M059J (cell line): ENCODE results near the gene TNFRSF19. TPM values are rescaled to one million over a fixed set of nuclear protein-coding genes. Genes with fewer than 3 reads are reported as not detected.
"Not testable (repeated sequence)": the region's sequence is repeated elsewhere in the genome, so short reads cannot be mapped to it uniquely, and the experiment has no call there.

Source experiments
- DNase-seq: peaks from one replicate; pipeline ENCODE4 v3.0.0-alpha.2; 2012; ENCODE audit warnings: low read depth
- total RNA-seq: library from RNA; depleted of rRNA; stranded (reverse); fragments of >200 nt; shearing (Covaris generic); gene quantifications from 2 replicates; pipeline ENCODE4 v1.2.3, GENCODE V29; 2014

Gene TNFRSF19
- total RNA-seq, 1 experiment from 2014 or later: 54.8 TPM

GRCh38 chr13:23570921-23571315 lies 706 bp downstream of the TNFRSF19 start:
- peak; percentile 63 for DNase-seq

GRCh38 chr13:23571431-23571830 lies 1.2 kb downstream of the TNFRSF19 start:
- DNase-seq: no peak

- peak; percentile 28 for DNase-seq
These were observed 2.6 kb downstream of the TNFRSF19 start for GRCh38 chr13:23572836-23573235.

GRCh38 chr13:23574421-23575145 lies 4.4 kb downstream of the TNFRSF19 start:
- DNase-seq: no peak

- DNase-seq: no peak
These were observed 5.4 kb downstream of the TNFRSF19 start for GRCh38 chr13:23575632-23576031.

- DNase-seq: peak; percentile 73
These were observed 8.3 kb downstream of the TNFRSF19 start for GRCh38 chr13:23578411-23579071.

- DNase-seq: peak; percentile 77
These were observed 9.1 kb downstream of the TNFRSF19 start for GRCh38 chr13:23579072-23579895.

GRCh38 chr13:23579896-23580683 lies 9.9 kb downstream of the TNFRSF19 start:
- DNase-seq: peak; percentile 29

GRCh38 chr13:23580684-23581060 lies 10.5 kb downstream of the TNFRSF19 start:
- no peak for DNase-seq

GRCh38 chr13:23583491-23583890 lies 13.3 kb downstream of the TNFRSF19 start:
- no peak for DNase-seq

GRCh38 chr13:23584275-23584674 lies 14.1 kb downstream of the TNFRSF19 start:
- DNase-seq: no peak

- no peak for DNase-seq
These were observed 16.1 kb downstream of the TNFRSF19 start for GRCh38 chr13:23586336-23586735.

- no peak for DNase-seq
These were observed 18.5 kb downstream of the TNFRSF19 start for GRCh38 chr13:23588666-23589065.

GRCh38 chr13:23592596-23592995 lies 22.4 kb downstream of the TNFRSF19 start:
- no peak for DNase-seq

- DNase-seq: no peak
These were observed 22.9 kb downstream of the TNFRSF19 start for GRCh38 chr13:23593148-23593547.

GRCh38 chr13:23594290-23594689 lies 24.1 kb downstream of the TNFRSF19 start:
- not testable (repeated sequence) for DNase-seq

- no peak for DNase-seq
These were observed 28.2 kb downstream of the TNFRSF19 start for GRCh38 chr13:23598369-23598768.

- peak; percentile 42 for DNase-seq
These were observed 29.1 kb downstream of the TNFRSF19 start for GRCh38 chr13:23599083-23599925.

GRCh38 chr13:23600100-23600499 lies 29.9 kb downstream of the TNFRSF19 start:
- DNase-seq: no peak

GRCh38 chr13:23600534-23600933 lies 30.3 kb downstream of the TNFRSF19 start:
- no peak for DNase-seq

- DNase-seq: no peak
These were observed 35.6 kb downstream of the TNFRSF19 start for GRCh38 chr13:23605831-23606230.
